Parathyroid adenoma (tissue), 2 donors: ENCODE results near the gene MST1.

Source experiments
- H2AFZ ChIP-seq: fragments of 300-600 bp; sonication (generic); one replicate; pipeline ENCODE4 v1.7.0; 2017; ENCODE audit warnings: antibody characterized with exemption, mild to moderate bottlenecking
- H3K27ac ChIP-seq: fragments of 300-600 bp; sonication (generic); one replicate; pipeline ENCODE4 v1.7.0; 2017
- H3K27me3 ChIP-seq: fragments of 300-600 bp; sonication (generic); one replicate; pipeline ENCODE4 v1.7.0; 2017; ENCODE audit warnings: low read length; ENCODE audit not compliant: control insufficient read depth, insufficient read depth
- H3K36me3 ChIP-seq: fragments of 300-600 bp; sonication (generic); one replicate; pipeline ENCODE4 v1.7.0; 2017; ENCODE audit warnings: low read length; ENCODE audit not compliant: control insufficient read depth, insufficient read depth
- H3K4me1 ChIP-seq: fragments of 300-600 bp; sonication (generic); one replicate; pipeline ENCODE4 v1.7.0; 2017; ENCODE audit warnings: control low read depth
- H3K4me2 ChIP-seq: fragments of 300-600 bp; sonication (generic); one replicate; pipeline ENCODE4 v1.7.0; 2017; ENCODE audit warnings: low read length
- H3K4me3 ChIP-seq: fragments of 300-600 bp; sonication (generic); one replicate; pipeline ENCODE4 v1.7.0; 2017; ENCODE audit warnings: low read depth, low read length
- H3K79me2 ChIP-seq: fragments of 300-600 bp; sonication (generic); one replicate; pipeline ENCODE4 v1.7.0; 2017; ENCODE audit warnings: control low read depth
- H3K9ac ChIP-seq: fragments of 300-600 bp; sonication (generic); one replicate; pipeline ENCODE4 v1.7.0; 2017; ENCODE audit warnings: mild to moderate bottlenecking
- H3K9me3 ChIP-seq: fragments of 300-600 bp; sonication (generic); one replicate; pipeline ENCODE4 v1.7.0; 2017; ENCODE audit warnings: low read length; ENCODE audit not compliant: control insufficient read depth
- CTCF ChIP-seq: fragments of 300-600 bp; sonication (generic); IDR thresholded peaks from one replicate; pipeline ENCODE4 v1.7.0; 2017; ENCODE audit warnings: antibody characterized with exemption, mild to moderate bottlenecking
- donor health status: primary hyperparathyroidism.

MST1 gene

GRCh38 chr3:49709852-49710251 lies 20.6 kb upstream of the MST1 start:
- H3K27ac ChIP-seq: no peak overlapping the region

GRCh38 chr3:49707113-49707480 lies 17.8 kb upstream of the MST1 start:
- peaks cover 4% of the 10 kb centered on the region for H3K79me2 ChIP-seq
- no peaks in the 10 kb centered on the region for H3K9me3 ChIP-seq
- no peak overlapping the region for H3K4me3 ChIP-seq
- H3K4me2 ChIP-seq: no peak overlapping the region
- no peak overlapping the region for H3K27ac ChIP-seq
- H2AFZ ChIP-seq: no peak overlapping the region
- TF ChIP-seq CTCF: no peak
- no peaks in the 10 kb centered on the region for H3K27me3 ChIP-seq
- no peak overlapping the region for H3K9ac ChIP-seq
- H3K36me3 ChIP-seq: no peaks in the 10 kb centered on the region
- peaks cover 3% of the 10 kb centered on the region for H3K4me1 ChIP-seq

More at GRCh38 chr3:49709852-49710251, 20.6 kb upstream of the MST1 start:
- Histone ChIP-seq H2AFZ (no peak overlapping the region), H3K4me3 (no peak overlapping the region), H3K79me2 (no peaks in the 10 kb centered on the region), H3K36me3 (no peaks in the 10 kb centered on the region), H3K9me3 (no peaks in the 10 kb centered on the region), H3K4me1 (peaks cover 6% of the 10 kb centered on the region), H3K27me3 (no peaks in the 10 kb centered on the region), H3K4me2 (no peak overlapping the region), H3K9ac (no peak overlapping the region)
- no peak for TF ChIP-seq CTCF

- H3K4me1 ChIP-seq: peaks cover 3% of the 10 kb centered on the region
- H3K9ac ChIP-seq: no peak overlapping the region
- no peak for TF ChIP-seq CTCF
- H3K27me3 ChIP-seq: no peaks in the 10 kb centered on the region
- no peak overlapping the region for H3K27ac ChIP-seq
- H3K4me3 ChIP-seq: no peak overlapping the region
- H3K4me2 ChIP-seq: no peak overlapping the region
- no peak overlapping the region for H2AFZ ChIP-seq
- peaks cover 4% of the 10 kb centered on the region for H3K79me2 ChIP-seq
- H3K36me3 ChIP-seq: no peaks in the 10 kb centered on the region
- H3K9me3 ChIP-seq: no peaks in the 10 kb centered on the region
Measured at GRCh38 chr3:49706456-49707112, 17.3 kb upstream of the MST1 start.

GRCh38 chr3:49705390-49705960 lies 16.2 kb upstream of the MST1 start:
- Histone ChIP-seq H3K9ac (no peak overlapping the region), H3K36me3 (no peaks in the 10 kb centered on the region), H3K79me2 (peaks cover 4% of the 10 kb centered on the region), H2AFZ (no peak overlapping the region), H3K9me3 (no peaks in the 10 kb centered on the region), H3K4me1 (peaks cover 3% of the 10 kb centered on the region), H3K4me2 (no peak overlapping the region), H3K27ac (no peak overlapping the region), H3K27me3 (no peaks in the 10 kb centered on the region), H3K4me3 (no peak overlapping the region)
- no peak for TF ChIP-seq CTCF

- no peak overlapping the region for H3K9ac ChIP-seq
- peaks cover 3% of the 10 kb centered on the region for H3K4me1 ChIP-seq
- TF ChIP-seq CTCF: no peak
- H3K27ac ChIP-seq: no peak overlapping the region
- H3K4me2 ChIP-seq: no peak overlapping the region
- H3K4me3 ChIP-seq: no peak overlapping the region
- no peaks in the 10 kb centered on the region for H3K9me3 ChIP-seq
- H2AFZ ChIP-seq: no peak overlapping the region
- no peaks in the 10 kb centered on the region for H3K36me3 ChIP-seq
- H3K27me3 ChIP-seq: no peaks in the 10 kb centered on the region
- H3K79me2 ChIP-seq: peaks cover 4% of the 10 kb centered on the region
Measured at GRCh38 chr3:49704629-49705028, 15.4 kb upstream of the MST1 start.
